MM.1S (cell line): ENCODE measurements around the gene PTPRG.

Experiments
- EZH2 ChIP-seq: fragments of 300-600 bp; sonication (generic); optimal IDR thresholded peaks from 2 replicates; pipeline ENCODE3; 2017; ENCODE audit warnings: low read depth, mild to moderate bottlenecking, antibody characterized with exemption, low read length, mixed read lengths
- EZH2phosphoT487 ChIP-seq: fragments of 300-600 bp; sonication (generic); IDR thresholded peaks from 2 replicates; pipeline ENCODE4 v1.6.1; 2018; ENCODE audit warnings: antibody characterized with exemption, low read length
- TF ChIP-seq, protein P1 (sequence below): fragments of 300-600 bp; sonication (generic); IDR thresholded peaks from 2 replicates; pipeline ENCODE4 v1.5.1; 2016; ENCODE audit warnings: antibody characterized with exemption, low read length, mixed read lengths

DNA sequence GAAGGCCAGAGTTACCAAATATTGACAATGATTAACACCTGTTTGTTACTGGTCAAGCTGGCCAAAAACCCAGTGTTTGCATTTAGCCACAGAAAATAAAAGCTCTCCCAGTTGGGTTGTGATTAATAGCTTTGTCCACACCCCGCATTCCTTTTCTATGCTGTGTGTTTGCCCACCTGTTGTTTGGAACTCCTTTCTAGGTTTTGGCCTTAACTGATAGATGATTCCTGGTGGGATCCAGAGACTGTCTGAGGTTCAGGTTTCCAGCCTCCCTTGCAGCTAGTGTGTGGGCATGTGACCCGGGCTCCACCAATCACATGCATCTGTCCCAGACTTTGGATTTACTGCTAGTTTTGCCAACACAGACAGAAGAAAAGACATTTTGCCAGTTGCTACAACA lies 83.8 kb downstream of the PTPRG start:
- TF ChIP-seq, protein P1, sequence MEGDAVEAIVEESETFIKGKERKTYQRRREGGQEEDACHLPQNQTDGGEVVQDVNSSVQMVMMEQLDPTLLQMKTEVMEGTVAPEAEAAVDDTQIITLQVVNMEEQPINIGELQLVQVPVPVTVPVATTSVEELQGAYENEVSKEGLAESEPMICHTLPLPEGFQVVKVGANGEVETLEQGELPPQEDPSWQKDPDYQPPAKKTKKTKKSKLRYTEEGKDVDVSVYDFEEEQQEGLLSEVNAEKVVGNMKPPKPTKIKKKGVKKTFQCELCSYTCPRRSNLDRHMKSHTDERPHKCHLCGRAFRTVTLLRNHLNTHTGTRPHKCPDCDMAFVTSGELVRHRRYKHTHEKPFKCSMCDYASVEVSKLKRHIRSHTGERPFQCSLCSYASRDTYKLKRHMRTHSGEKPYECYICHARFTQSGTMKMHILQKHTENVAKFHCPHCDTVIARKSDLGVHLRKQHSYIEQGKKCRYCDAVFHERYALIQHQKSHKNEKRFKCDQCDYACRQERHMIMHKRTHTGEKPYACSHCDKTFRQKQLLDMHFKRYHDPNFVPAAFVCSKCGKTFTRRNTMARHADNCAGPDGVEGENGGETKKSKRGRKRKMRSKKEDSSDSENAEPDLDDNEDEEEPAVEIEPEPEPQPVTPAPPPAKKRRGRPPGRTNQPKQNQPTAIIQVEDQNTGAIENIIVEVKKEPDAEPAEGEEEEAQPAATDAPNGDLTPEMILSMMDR, result no peak
- TF ChIP-seq EZH2 (no peak), EZH2phosphoT487 (no peak)
